GM21526 (cell line): ENCODE measurements around the gene ENAH.
"Not testable (repeated sequence)": the region's sequence is repeated elsewhere in the genome, so short reads cannot be mapped to it uniquely, and the experiment has no call there.

Experiments
- ATAC-seq: cut with Tn5 transposase; IDR thresholded peaks from one replicate; pipeline ENCODE4 v1.9.1; 2021; ENCODE audit warnings: moderate library complexity; ENCODE audit not compliant: unreplicated experiment, low FRiP score

ENAH gene

GRCh38 chr1:225677350-225678124 is 24.6 kb upstream of the ENAH start:
- no peak for ATAC-seq

GRCh38 chr1:225674381-225674780 is 21.5 kb upstream of the ENAH start:
- ATAC-seq: no peak

- ATAC-seq: no peak
Observed at GRCh38 chr1:225670806-225671733, 18.1 kb upstream of the ENAH start.

- ATAC-seq: no peak
Observed at GRCh38 chr1:225670356-225670755, 17.4 kb upstream of the ENAH start.

- no peak for ATAC-seq
Observed at GRCh38 chr1:225668222-225668621, 15.3 kb upstream of the ENAH start.

GRCh38 chr1:225667362-225667761 is 14.4 kb upstream of the ENAH start:
- no peak for ATAC-seq

GRCh38 chr1:225666495-225666894 is 13.6 kb upstream of the ENAH start:
- no peak for ATAC-seq

GRCh38 chr1:225664762-225665161 is 11.8 kb upstream of the ENAH start:
- no peak for ATAC-seq

- ATAC-seq: no peak
Observed at GRCh38 chr1:225662155-225662554, 9.2 kb upstream of the ENAH start.

GRCh38 chr1:225660544-225660946 is 7.6 kb upstream of the ENAH start:
- ATAC-seq: peak; percentile 54

- ATAC-seq: no peak
Observed at GRCh38 chr1:225658041-225658440, 5.1 kb upstream of the ENAH start.

- no peak for ATAC-seq
Observed at GRCh38 chr1:225657462-225657989, 4.6 kb upstream of the ENAH start.

GRCh38 chr1:225656259-225656655 is 3.3 kb upstream of the ENAH start:
- ATAC-seq: not testable (repeated sequence)

GRCh38 chr1:225655509-225656258 is 2.8 kb upstream of the ENAH start:
- no peak for ATAC-seq

- ATAC-seq: no peak
Observed at GRCh38 chr1:225654688-225655508, 2.0 kb upstream of the ENAH start.

GRCh38 chr1:225654277-225654597 is 1.3 kb upstream of the ENAH start:
- no peak for ATAC-seq

GRCh38 chr1:225653463-225654276 is 747 bp upstream of the ENAH start:
- peak; percentile 29 for ATAC-seq

- no peak for ATAC-seq
Observed at GRCh38 chr1:225651872-225652728, 823 bp downstream of the ENAH start.
